H1 (cell line): ENCODE results near the gene IFIT5.

Source experiments
- E2F6 ChIP-seq: IDR thresholded peaks from 2 replicates; pipeline ENCODE4 v1.6.1; 2012; ENCODE audit warnings: inconsistent platforms
- HDAC6 ChIP-seq: IDR thresholded peaks from one replicate; pipeline ENCODE4 v1.7.1; 2012; ENCODE audit warnings: low read depth, mild to moderate bottlenecking, inconsistent platforms, low read length, moderate library complexity
- JUN ChIP-seq: IDR thresholded peaks from 2 replicates; pipeline ENCODE4 v1.6.1; 2011; ENCODE audit warnings: low read depth, mild to moderate bottlenecking, improper control_type of control experiment, low read length
- KDM1A ChIP-seq: fragments of 200-600, 300-600 bp; sonication (generic); IDR thresholded peaks from 2 replicates; pipeline ENCODE4 v1.7.1; 2016; ENCODE audit warnings: mild to moderate bottlenecking, low read length, borderline replicate concordance
- MAFK ChIP-seq: IDR thresholded peaks from 2 replicates; pipeline ENCODE4 v1.6.1; 2012; ENCODE audit warnings: low read depth, mild to moderate bottlenecking, improper control_type of control experiment, low read length
- NRF1 ChIP-seq: IDR thresholded peaks from 2 replicates; pipeline ENCODE4 v1.6.1; 2011; ENCODE audit warnings: mild to moderate bottlenecking, low read depth, low read length, improper control_type of control experiment
- POLR2A ChIP-seq, 2 experiments: IDR thresholded peaks; 1 replicate in 1 of 2; 2 replicates in 1 of 2; pipeline ENCODE4 v1.6.1; 2011; ENCODE audit warnings: low read depth in 2 of 2, low read length in 2 of 2, mild to moderate bottlenecking in 2 of 2; ENCODE audit errors: control extremely low read depth in 1 of 2
- SP1 ChIP-seq: IDR thresholded peaks from 2 replicates; pipeline ENCODE4 v1.6.1; 2011; ENCODE audit warnings: low read depth, low read length
- SRF ChIP-seq: IDR thresholded peaks from 2 replicates; pipeline ENCODE4 v1.6.1; 2011; ENCODE audit warnings: mild to moderate bottlenecking, low read depth, low read length, moderate library complexity
- SUZ12 ChIP-seq: fragments of 200-600 bp; sonication (generic); IDR thresholded peaks from 2 replicates; pipeline ENCODE4 v1.6.1; 2012; ENCODE audit warnings: mild to moderate bottlenecking, inconsistent platforms, low read length, moderate library complexity, mixed read lengths
- YY1 ChIP-seq: IDR thresholded peaks from 2 replicates; pipeline ENCODE4 v1.6.1; 2011; ENCODE audit warnings: low read depth, mild to moderate bottlenecking, low read length
- TF ChIP-seq, protein P1 (sequence below), 3 experiments: IDR thresholded peaks; 1 replicate in 2 of 3; 2 replicates in 1 of 3; pipeline versions ENCODE4 v1.5.1 to v1.6.1; 2011; ENCODE audit warnings: low read length in 3 of 3, mild to moderate bottlenecking in 3 of 3, inconsistent platforms in 2 of 3, low read depth in 1 of 3, moderate library complexity in 1 of 3; ENCODE audit not compliant: insufficient read depth in 1 of 3; ENCODE audit errors: control extremely low read depth in 1 of 3

DNA sequence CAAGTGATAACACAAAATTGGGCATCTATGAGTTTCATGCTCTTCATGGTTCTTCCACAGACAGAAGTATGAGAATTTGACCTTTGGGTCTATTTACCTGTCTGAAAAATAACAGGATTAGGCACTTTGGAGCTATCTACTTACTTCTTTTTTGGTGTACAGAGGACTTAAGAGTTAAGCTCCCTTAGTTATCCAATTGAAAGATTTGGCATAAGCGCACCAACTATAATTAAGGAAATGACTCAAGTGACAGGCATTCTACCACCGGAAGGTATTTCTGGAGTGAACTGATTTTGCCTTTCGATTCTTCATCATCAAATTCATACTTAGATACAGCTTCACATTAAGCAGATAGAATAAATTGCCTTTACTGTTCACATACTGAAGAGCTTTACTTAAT, 43.9 kb downstream of the IFIT5 start:
- TF ChIP-seq POLR2A (IDR thresholded peaks at IDR 0.05; ENCODE audit: control extremely low read depth in 1 of 2, low read depth in 2 of 2, low read length in 2 of 2) (no peak), JUN (no peak), NRF1 (no peak), HDAC6 (no peak), YY1 (no peak), SRF (no peak), MAFK (no peak), SUZ12 (no peak), E2F6 (no peak), KDM1A (no peak), SP1 (no peak)
- TF ChIP-seq, protein P1, sequence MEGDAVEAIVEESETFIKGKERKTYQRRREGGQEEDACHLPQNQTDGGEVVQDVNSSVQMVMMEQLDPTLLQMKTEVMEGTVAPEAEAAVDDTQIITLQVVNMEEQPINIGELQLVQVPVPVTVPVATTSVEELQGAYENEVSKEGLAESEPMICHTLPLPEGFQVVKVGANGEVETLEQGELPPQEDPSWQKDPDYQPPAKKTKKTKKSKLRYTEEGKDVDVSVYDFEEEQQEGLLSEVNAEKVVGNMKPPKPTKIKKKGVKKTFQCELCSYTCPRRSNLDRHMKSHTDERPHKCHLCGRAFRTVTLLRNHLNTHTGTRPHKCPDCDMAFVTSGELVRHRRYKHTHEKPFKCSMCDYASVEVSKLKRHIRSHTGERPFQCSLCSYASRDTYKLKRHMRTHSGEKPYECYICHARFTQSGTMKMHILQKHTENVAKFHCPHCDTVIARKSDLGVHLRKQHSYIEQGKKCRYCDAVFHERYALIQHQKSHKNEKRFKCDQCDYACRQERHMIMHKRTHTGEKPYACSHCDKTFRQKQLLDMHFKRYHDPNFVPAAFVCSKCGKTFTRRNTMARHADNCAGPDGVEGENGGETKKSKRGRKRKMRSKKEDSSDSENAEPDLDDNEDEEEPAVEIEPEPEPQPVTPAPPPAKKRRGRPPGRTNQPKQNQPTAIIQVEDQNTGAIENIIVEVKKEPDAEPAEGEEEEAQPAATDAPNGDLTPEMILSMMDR (IDR thresholded peaks at IDR 0.05; ENCODE audit: control extremely low read depth in 1 of 3, insufficient read depth in 1 of 3, low read depth in 1 of 3, low read length in 3 of 3): no peak
